Mammary epithelial cell (primary cell): ENCODE data around the gene FXN.

Experiments
- EZH2 ChIP-seq: IDR thresholded peaks from 2 replicates; pipeline ENCODE4 v1.6.1; 2012; ENCODE audit warnings: low read length, inconsistent platforms, borderline replicate concordance
- TF ChIP-seq, protein P1 (sequence below), 2 donors: IDR thresholded peaks in 1 of 2; conservative IDR thresholded peaks in 1 of 2; 2 replicates each; pipeline ENCODE4 v1.5.1; 2011 to 2012; ENCODE audit warnings: inconsistent platforms in 2 of 2, low read length in 2 of 2, mild to moderate bottlenecking in 2 of 2, control low read depth in 1 of 2, low read depth in 1 of 2; ENCODE audit not compliant: insufficient read depth in 1 of 2; ENCODE audit errors: extremely low read depth in 1 of 2

DNA sequence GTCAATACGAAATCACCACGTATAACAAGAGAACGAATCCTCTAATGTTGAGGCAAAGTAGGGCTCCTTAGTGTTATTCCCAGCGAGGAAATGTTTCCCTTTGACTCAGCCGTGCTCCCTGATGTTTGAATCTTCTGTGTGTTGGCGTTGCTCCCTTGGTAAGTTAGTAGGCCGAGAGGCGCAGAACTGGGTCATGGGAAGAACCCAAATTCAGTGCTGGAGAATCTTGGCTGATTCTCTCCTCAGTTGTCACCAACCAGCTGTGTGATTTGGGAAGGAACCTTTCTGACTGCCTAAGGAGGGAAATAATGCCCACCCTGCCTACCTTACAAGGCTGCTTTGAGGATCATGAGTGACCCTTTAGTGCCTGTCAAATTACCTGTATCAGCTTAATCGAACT is 44.1 kb upstream of the FXN start:
- TF ChIP-seq, protein P1, sequence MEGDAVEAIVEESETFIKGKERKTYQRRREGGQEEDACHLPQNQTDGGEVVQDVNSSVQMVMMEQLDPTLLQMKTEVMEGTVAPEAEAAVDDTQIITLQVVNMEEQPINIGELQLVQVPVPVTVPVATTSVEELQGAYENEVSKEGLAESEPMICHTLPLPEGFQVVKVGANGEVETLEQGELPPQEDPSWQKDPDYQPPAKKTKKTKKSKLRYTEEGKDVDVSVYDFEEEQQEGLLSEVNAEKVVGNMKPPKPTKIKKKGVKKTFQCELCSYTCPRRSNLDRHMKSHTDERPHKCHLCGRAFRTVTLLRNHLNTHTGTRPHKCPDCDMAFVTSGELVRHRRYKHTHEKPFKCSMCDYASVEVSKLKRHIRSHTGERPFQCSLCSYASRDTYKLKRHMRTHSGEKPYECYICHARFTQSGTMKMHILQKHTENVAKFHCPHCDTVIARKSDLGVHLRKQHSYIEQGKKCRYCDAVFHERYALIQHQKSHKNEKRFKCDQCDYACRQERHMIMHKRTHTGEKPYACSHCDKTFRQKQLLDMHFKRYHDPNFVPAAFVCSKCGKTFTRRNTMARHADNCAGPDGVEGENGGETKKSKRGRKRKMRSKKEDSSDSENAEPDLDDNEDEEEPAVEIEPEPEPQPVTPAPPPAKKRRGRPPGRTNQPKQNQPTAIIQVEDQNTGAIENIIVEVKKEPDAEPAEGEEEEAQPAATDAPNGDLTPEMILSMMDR (conservative IDR thresholded peaks at IDR 0.05 in 1 of 2, IDR thresholded peaks at IDR 0.05 in 1 of 2; ENCODE audit: extremely low read depth in 1 of 2, insufficient read depth in 1 of 2, low read depth in 1 of 2, low read length in 2 of 2), result no peak
- no peak for TF ChIP-seq EZH2
